GM12875 (cell line): ENCODE data around the gene PSMA8.

Source experiments
- H3K4me3 ChIP-seq: one replicate; pipeline ENCODE4 v1.5.1; 2011; ENCODE audit warnings: low read depth, low read length, control low read depth
- CTCF ChIP-seq: IDR thresholded peaks from 2 replicates; pipeline ENCODE4 v1.5.1; 2011; ENCODE audit warnings: low read depth, mild to moderate bottlenecking, control low read depth, inconsistent platforms, low read length, moderate library complexity, borderline replicate concordance; ENCODE audit not compliant: insufficient read depth

The PSMA8 gene

GRCh38 chr18:26133652-26134051, at the start of gene PSMA8:
Gene PSMA8 (plus strand): TSS chr18:26133869. CDS start chr18:26133966, 97 bp downstream.
- TF ChIP-seq CTCF, result no peak
- H3K4me3 ChIP-seq, result no peak within 1 kb of the TSS

- H3K4me3 ChIP-seq, result no peak overlapping the region
- no peak for TF ChIP-seq CTCF
These were observed 48.6 kb upstream of the PSMA8 start for GRCh38 chr18:26085056-26085455.

- no peak for TF ChIP-seq CTCF
- no peak overlapping the region for H3K4me3 ChIP-seq
These were observed 46.7 kb upstream of the PSMA8 start for GRCh38 chr18:26086959-26087358.

GRCh38 chr18:26088487-26088886, 45.2 kb upstream of the PSMA8 start:
- no peak for TF ChIP-seq CTCF
- peak overlapping the region; percentile 87 for H3K4me3 ChIP-seq

- no peak for TF ChIP-seq CTCF
- H3K4me3 ChIP-seq, result peak overlapping the region; percentile 87
These were observed 44.2 kb upstream of the PSMA8 start for GRCh38 chr18:26089293-26090129.

GRCh38 chr18:26090130-26091046, 43.3 kb upstream of the PSMA8 start, which contains the start of gene SS18:
Gene SS18 (minus strand): TSS chr18:26090613. CDS start chr18:26090569, 44 bp downstream.
- TF ChIP-seq CTCF, result 0 out of 2 replicates have a peak, but pooled peaks have one; percentile 3

More at GRCh38 chr18:26090130-26091046, 43.3 kb upstream of the PSMA8 start, which contains the start of gene SS18:
- H3K4me3 ChIP-seq, result peak within 1 kb of the TSS; percentile 87
